ENCODE data around the gene CATSPERE.

Gene CATSPERE, protein sequence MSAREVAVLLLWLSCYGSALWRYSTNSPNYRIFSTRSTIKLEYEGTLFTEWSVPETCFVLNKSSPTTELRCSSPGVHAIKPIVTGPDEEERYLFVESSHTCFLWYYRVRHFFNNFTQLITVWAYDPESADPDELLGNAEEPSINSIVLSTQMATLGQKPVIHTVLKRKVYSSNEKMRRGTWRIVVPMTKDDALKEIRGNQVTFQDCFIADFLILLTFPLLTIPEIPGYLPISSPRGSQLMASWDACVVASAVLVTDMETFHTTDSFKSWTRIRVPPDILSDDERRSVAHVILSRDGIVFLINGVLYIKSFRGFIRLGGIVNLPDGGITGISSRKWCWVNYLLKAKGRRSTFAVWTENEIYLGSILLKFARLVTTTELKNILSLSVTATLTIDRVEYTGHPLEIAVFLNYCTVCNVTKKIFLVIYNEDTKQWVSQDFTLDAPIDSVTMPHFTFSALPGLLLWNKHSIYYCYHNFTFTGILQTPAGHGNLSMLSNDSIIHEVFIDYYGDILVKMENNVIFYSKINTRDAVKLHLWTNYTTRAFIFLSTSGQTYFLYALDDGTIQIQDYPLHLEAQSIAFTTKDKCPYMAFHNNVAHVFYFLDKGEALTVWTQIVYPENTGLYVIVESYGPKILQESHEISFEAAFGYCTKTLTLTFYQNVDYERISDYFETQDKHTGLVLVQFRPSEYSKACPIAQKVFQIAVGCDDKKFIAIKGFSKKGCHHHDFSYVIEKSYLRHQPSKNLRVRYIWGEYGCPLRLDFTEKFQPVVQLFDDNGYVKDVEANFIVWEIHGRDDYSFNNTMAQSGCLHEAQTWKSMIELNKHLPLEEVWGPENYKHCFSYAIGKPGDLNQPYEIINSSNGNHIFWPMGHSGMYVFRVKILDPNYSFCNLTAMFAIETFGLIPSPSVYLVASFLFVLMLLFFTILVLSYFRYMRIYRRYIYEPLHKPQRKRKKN

DNA sequence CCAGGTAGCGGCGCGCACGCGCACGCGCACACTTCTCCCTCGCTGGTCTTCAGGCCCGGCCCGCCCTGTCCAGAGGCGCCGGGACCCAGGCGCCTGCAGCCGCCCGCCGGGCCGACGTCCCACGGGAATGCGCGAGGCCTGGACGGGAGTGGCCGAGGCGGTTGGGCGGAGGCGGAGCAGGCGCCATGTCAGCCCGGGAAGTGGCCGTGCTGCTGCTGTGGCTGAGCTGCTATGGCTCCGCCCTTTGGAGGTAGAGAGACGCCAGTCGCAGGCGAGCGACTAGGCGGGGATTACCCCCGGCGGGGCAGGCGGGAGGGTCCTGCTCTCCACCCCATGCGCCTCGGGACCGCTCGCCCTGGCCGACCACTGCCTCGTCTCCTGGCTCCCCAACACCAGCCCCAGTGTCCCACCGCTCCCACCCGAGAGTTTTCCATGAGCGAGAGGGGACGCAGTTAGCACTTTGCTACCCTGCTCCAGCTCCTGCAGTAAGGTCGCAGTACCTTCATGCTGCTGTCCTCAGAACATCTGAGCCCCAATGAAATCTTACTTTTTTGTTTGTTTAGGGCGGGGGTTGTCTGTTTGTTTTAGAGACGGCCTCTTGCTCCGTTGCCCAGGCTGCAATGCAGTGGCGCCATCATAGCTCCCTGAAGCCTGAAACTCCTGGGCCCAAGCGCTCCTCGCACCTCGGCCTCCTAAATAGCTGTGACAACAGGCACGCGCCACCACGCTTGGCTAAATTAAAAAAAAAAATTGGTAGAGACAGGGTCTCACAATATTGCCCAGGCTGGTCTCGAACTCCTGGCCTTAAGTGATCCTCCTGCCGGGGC, at the start of gene CATSPERE:
CATSPERE (plus strand) TSS at position 29 of the 827 bp plus-strand sequence; CDS start at position 186, 157 bp downstream.
- DNase-seq = peak; percentile 71

DNA sequence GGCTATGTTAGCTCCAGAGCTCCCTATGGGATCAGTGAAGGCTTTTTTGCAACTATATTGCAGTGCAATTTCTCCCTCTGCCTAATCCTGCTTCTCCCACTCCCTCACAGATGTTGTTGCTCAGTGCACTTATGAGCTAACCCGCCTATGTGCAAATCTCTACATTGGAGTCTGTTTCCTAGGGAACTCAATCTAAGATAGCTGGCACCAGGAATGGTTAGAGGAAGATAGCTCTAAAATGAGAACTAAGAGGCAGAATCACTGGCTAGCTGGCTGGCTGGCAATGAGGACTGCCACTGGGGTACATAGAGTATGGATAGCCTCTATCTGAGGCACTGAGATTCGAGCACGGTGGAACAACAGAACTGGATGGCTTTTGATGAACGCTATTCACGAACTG, 48.9 kb upstream of the CATSPERE start:
- DNase-seq = no peak

DNA sequence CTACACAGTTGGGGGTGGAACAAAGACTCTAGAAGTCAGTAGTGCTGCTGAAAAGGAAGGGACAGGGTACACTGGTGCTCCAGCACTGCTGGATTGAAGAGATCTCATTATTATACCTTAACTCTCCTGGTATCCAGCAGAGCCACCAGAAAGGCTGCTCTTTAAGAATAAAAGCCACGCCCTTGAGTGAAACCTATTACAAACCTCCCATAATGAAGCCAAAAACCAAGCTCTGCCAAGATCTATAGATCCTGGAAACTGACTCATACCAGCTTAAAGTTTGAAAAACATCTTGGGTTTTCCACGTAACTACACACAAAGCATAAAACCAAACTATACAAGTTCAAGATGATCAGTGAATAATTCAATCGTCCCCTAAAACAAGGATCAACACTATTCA, 47.3 kb upstream of the CATSPERE start:
- no peak for DNase-seq

DNA sequence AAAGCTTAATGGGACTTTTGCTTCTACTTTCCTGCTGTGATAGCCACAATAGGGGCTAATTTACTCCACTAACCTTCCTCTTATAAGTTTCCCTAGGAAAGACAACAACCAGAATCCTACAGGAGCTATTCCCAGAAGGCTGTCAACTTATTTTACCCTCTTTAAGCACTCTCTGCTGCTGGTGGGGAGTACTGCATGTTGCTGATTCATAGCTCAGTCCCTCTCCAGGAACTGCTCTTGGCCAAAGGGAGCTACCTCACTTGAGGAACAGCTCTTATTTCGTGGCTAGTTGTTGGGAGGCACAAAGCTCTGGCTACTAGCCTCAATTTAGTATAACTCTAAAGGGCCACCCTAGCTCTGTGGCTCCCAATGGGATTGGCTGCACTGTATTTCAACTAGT, 46.5 kb upstream of the CATSPERE start:
- DNase-seq = no peak

DNA sequence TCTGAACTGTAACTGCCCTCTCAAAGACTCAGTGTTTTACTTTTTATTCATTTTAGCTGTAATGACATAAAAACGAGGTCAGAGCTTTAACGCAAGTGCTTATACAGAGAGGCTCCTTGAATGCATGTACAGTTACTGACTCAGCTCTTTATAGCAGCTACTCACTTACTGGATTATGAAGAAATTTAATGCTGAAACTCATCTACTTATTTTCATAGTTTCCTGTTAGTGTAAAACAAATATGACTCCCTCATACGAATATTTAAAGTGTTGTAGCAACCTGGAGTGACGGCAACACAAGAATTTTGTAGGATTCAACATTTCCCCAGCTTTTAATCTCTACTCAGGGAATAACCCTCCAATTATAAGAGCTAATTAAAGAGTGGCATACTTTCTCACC, 42.0 kb upstream of the CATSPERE start:
- DNase-seq = no peak

DNA sequence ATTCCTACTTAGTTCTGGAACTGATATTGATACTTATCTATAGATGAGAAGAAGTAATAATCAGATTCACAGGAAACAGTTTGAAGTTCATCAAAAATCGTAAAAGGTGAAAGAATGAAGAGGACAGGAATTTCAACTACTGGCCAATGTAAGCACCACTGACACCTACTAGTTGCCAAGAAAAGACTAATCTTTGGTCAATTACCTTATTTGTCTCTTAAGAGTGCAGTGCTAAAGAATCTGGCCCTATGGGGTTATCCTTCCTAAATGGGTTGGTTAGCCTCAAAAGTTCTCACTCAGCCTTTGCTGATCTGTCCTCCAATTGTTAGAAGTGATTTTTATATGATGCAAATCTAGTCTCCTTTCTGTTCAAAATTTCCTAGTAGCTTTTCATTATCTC, 38.9 kb upstream of the CATSPERE start:
- DNase-seq = no peak

DNA sequence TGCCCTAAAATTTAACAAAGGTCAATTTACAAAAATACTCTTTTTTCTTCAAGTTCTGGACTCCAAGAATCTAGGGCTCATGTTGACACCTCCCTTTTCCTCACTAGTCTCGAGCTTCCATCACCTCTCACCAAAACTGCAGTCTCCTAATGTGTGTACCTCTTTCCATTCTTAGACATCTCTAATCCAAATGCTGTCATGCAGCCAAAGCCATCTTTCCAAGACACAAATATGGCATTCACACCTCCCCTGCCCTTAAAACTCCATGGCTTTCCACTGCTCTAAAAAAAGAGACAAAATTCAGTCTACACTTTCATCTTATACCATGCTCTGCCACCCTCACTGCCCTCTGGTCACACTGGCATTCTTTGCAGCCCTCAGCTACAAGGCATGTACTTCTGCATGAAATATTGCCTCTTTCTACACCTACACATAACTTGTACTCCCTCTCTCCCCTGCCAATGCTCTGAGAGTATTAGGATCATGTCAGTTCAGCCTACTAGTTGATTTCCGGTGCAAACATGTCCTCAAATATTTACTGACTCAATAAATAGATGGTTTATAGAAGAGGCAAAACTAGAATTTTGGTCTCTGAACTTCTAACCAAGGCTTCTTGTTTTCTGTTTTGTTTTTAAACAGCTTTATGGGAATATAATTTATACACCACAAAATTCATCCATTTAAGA, 36.3 kb upstream of the CATSPERE start:
- DNase-seq = no peak

DNA sequence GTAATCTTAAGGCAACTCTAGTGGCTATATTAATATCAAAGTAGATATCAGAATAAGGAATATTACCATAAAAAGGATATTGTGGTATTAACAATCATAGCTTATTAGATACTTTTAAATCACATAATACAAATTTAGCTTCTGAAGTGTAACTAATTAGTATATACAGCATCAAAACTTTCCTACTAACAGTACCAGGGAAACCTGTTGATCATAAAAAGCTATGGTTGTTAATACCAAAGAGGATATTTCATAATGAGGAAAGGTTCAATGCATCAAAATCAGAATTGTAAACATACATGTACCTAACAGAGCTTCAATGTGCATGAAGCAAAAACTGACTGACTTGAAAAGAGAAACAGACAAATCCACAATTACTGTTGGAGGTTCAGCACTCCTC, 33.4 kb upstream of the CATSPERE start:
- no peak for DNase-seq

DNA sequence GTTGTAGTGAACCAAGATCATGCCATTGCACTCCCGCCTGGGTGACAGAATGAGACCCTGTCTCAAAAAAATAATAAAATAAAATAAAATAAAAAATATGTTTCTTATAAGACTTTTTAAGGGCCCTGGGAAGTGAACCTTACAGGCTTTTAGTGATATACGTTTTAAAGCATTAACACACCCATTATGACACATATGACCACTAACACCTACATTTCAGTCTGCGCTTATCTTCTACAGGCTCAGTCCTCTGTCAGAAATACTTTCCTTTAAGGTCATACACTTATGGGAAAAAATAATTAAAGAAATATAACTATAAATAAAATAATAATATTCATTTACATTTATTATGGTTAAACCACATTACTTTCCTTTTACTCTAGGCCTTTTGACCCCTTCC, 31.3 kb upstream of the CATSPERE start:
- no peak for DNase-seq

DNA sequence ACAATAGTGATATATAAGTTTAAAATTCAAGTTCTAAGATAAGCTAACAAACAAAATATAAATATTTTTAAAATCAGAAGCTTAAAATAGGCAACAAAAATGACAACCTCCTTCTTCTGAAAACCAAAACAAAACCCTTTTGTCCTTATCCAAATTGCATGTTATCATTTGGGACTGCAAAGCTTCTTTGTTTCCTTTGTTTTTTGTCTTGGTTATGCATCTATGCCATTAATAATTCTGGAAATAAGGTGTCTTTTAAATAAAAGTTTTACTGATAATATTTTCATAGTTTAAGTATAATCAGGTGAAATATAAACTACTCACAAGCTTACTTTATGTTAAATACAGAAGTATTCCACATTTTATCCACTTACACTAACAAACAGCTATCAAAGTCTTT, 29.9 kb upstream of the CATSPERE start:
- no peak for DNase-seq

DNA sequence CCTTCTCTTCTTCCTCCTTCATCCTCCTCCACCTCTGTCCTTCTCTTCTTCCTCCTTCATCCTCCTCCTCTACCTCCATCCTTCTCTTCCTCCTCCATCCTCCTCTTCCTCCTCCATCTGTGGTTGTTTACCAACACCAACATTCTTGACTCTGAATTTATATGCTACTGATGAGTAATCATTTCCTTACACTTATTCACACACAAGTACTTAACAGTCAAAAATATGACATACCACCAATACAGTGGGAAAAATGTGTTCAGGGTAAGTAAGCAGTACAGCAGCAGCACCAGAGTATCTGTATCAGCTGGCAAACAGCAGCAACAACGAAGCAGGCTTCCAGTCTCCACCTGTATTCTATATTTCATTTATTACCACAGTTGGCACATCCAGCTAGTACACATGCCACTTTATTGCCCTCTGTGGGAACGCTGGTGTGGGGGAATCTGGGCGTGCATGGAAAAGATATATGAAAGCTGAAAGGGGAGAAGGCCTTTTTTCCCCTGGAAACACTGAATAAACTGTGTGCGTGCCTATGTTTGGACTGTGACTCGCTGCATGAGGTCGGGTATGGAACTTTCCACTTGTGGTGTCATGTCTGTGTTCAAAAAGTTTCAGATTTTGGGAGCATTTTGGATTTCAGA, 25.4 kb upstream of the CATSPERE start:
- no peak for DNase-seq

DNA sequence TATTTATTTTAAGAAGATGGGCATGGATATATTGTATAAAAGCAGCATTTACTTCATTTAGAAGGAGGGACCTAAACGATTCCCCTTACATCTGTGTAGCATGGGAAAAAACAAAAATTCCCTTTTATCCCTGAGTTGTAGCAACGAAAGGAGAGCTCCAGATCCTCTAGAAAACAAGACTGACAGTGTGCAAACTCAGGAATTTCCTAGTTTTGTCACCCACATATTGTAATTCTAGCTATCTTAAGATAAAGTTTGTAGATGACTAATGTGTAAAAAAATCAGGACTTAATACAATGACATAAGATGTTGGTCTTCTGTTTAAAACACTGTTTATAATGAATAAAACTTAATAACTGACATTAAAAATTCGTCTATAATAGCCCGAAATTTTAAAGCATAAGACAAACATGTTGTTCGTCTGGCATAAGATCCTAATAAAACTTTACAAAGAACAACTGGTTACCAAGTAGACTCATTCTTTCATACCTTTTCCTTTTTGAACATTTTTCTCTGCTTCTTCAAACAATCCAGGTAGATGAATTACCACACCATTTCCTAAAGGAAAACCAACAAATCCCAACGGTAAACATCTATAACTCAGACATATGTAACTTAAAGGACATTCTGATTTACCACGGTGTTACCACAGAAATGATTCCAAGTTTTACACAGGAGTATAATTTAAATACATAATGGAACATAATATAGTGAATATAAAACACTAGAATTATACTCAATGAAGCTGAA, 24.6 kb upstream of the CATSPERE start:
- no peak for DNase-seq

DNA sequence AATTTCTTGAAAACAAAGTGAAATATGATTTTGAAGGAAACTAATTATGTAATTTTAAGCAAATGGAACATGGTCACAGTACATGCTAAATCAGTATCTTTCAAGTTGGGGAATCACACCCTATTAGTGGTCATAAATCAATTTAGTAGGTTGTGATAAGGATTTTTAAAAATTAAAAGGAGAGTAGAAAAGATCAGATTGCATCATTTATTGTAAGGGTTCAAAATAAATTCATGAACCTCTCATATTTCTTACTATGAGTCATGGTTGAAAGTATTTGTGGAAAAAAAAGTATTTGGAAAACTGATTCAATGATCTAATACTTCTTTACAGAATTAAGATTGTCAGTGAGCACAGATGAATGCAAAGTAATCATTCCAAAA, 24.0 kb upstream of the CATSPERE start:
- no peak for DNase-seq

DNA sequence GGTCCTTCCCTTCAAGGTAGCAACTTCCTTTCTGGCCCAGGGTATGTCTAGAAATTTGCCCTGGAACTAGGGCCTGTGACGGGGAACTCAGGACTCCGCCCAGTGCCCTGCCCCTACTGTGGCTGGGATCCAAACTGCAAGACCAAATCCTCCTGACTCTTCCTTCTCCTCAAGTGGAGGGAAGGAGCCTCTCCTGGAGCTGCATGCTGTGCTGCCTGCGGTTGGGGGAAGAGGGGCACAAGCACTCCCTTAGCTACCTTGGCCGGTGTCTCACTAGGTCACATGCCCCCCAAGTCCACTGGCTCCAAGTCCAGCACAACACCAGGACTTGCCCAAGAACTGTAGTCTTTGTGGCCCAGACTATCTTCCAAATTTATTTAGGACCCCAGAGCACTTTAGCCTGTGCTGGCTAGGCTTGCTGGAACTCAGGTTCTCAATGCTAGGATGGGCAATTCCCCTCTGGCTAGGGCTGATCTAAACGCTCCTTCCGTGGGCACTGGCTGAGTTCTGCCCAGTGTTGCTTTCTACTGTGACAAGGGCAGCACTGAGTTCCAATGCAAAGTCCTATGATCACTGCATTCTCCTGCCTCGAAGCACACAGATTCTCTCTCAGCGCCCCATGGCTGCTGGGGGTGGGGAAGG, 21.6 kb upstream of the CATSPERE start:
- no peak for DNase-seq

DNA sequence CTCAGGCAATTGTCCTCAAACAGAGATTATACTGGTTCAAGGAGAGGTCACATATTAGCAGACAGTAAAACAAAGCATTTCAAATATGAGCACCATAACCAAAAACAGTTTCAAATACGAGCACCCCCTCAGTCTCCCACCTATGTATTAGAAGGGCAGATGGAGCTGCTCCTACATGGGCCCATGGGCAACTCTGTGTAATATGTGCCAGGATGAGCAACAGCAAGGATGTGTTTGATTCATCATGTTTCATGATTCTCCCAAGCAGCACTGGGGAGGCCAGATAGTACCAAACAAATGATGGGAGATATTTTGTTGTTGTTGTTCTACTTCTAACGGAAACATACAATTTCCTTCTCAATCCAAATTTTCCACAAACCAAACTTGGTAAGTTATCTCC, 18.2 kb upstream of the CATSPERE start:
- DNase-seq = no peak

DNA sequence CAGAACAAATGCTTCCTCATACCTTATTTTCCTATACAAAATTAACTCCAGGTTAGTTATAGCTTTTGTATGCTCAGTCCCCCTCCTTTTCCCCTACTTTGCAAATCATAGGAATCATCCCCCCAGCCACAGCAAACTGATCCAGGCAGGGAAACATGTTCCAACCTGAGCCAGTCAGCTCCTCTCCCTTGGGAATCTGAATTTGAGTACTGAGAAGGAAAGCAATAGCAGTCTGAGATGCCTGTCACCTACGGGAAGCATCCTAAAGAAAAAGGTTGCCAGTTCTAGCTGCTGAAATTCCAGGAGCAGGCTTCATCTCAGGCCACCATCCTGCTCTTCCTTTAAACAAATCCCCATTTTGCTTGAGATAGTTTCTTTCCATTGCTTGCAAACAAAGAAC, 16.2 kb upstream of the CATSPERE start:
- no peak for DNase-seq

DNA sequence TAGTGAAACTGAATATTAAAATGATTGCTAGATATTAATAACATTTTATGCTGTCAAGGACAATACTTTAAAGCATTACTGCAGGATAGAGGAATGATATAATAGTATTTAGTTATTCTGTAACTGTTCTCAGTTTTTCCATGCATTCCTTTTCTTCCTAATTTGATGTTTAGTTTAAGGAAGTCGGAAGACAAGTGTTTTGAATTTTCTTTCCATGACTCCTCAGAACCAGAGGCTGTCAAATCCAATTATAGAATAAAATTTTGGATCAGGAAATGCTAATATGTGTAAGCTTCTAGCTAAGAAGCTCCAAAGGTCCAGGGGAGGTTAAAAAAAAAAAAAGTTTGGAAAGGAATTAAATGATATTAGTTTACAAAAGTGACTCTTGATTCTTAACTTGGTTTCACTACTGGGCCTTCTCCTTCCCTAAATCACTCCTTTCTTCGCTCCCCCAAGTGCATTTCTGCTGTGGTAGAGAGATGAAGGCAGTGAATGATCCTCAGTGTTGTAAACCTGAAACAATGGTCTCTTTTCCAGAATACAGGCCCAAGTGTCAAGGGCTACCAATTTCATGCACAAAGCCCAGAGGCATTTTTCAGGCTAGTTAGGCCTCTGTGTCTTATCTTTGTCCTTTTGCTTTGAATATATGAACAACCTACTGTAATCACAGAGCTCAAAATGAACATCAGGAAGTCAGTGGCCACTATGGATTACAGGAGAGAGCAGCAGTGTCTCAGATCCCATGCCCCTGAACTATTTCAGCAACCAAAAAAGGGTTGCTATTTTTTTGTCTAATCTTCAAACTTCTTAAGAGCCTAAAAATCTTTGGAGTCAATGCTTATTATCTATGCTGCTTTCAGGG, 15.5 kb upstream of the CATSPERE start:
- no peak for DNase-seq

DNA sequence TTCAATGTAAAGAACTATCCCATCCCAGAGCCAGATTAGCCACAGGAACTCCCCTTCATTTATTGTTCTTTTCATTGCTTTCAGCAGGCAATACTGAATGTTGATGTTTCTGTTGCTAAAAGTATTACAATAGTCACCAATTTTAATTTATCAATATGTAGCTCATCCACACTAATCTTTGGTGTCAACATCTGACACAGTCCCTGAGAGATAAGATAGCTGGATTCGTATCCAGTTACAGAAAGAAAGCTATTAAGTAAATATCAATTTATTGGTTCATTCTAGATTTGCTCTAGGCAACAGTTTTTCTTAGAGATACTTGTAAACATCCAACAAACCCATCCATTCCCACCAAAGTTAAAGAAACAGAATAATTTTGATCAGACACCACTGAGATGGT, 14.0 kb upstream of the CATSPERE start:
- DNase-seq = no peak

DNA sequence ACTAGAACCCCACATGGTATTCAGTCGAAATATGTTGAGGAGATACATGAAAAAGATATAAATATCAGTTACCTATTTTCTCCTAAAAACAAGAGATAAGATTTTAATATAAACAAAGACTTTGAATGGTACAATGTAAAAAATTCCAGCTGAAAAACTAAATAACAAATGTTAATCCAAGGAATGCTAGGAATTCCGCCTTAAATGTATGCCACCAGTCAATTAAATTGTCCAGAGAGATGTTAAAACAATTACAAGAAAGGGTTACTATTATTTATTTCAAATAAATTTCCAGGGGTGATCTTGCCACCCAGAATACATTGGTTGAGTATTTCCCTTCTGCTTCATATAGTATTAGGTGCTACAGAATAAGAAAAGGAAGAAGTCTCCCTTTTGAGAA, 13.5 kb upstream of the CATSPERE start:
- no peak for DNase-seq

Data from NCI-H82 (cell line).